SK-N-SH (cell line): ENCODE results near the gene THAP3. TPM values are rescaled to one million over a fixed set of nuclear protein-coding genes. Genes with fewer than 3 reads are reported as not detected.
A peak's percentile ranks its signal among the peaks of the same experiment; 100 is the strongest.
"Not testable (repeated sequence)": the region's sequence is repeated elsewhere in the genome, so short reads cannot be mapped to it uniquely, and the experiment has no call there.

Experiments used
- CTCF ChIA-PET: fragments of 300-600, 350-600 bp; formaldehyde crosslinking; extraction: SDS; loops from one replicate; lab custom pipeline; 2021; lab: Yijun Ruan, JAX
- POLR2A ChIA-PET: fragments of 350-600 bp; sonication (Branson Sonifier 250); formaldehyde crosslinking; extraction: SDS; loops from one replicate; lab custom pipeline; 2020; ENCODE audit warnings: antibody characterized with exemption, inconsistent platforms; lab: Yijun Ruan, JAX
- DNase-seq: peaks from one replicate; pipeline ENCODE4 v3.0.0; 2012
- H2AFZ ChIP-seq: fragments of 200-600 bp; sonication (generic); 2 replicates; pipeline ENCODE4 v1.8.1; 2016; ENCODE audit warnings: antibody characterized with exemption, mild to moderate bottlenecking, low read depth
- H3F3A ChIP-seq: fragments of 200-600 bp; sonication (generic); replicated peaks from 2 replicates; pipeline ENCODE3; 2016; ENCODE audit warnings: antibody characterized with exemption, mild to moderate bottlenecking; ENCODE audit not compliant: insufficient read depth
- H3K27ac ChIP-seq, 2 experiments: fragments of 200-500 bp in 1 of 2; fragments of 200-600 bp in 1 of 2; sonication (Bioruptor generic) in 1 of 2; sonication (generic), shearing (Covaris generic) in 1 of 2; 2 replicates each; pipeline versions ENCODE4 v1.5.1 to v1.6.1; 2014 to 2016; ENCODE audit warnings: low read depth in 2 of 2, inconsistent platforms in 1 of 2, low read length in 1 of 2, mild to moderate bottlenecking in 1 of 2, mixed read lengths in 1 of 2
- H3K27me3 ChIP-seq: fragments of 200-600 bp; sonication (generic), shearing (Covaris generic); 2 replicates; pipeline ENCODE4 v1.6.1; 2016; ENCODE audit warnings: mixed run types; ENCODE audit not compliant: insufficient read depth
- H3K36me3 ChIP-seq, 2 experiments: fragments of 200-500 bp in 1 of 2; fragments of 200-600 bp in 1 of 2; sonication (Bioruptor generic) in 1 of 2; sonication (generic) in 1 of 2; replicated peaks in 1 of 2; 2 replicates each; pipeline versions ENCODE3 to v1.5.1; 2014 to 2016; ENCODE audit warnings: low read length in 1 of 2, mild to moderate bottlenecking in 1 of 2; ENCODE audit not compliant: insufficient read depth in 2 of 2, control insufficient read depth in 1 of 2
- H3K4me1 ChIP-seq, 2 experiments: fragments of 200-500 bp in 1 of 2; fragments of 200-600 bp in 1 of 2; sonication (Bioruptor generic) in 1 of 2; sonication (generic), shearing (Covaris generic) in 1 of 2; 2 replicates each; pipeline versions ENCODE4 v1.5.1 to v1.6.1; 2014 to 2016; ENCODE audit warnings: low read depth in 1 of 2, low read length in 1 of 2, mixed run types in 1 of 2; ENCODE audit not compliant: insufficient read depth in 2 of 2, control insufficient read depth in 1 of 2
- H3K4me2 ChIP-seq: fragments of 200-600 bp; sonication (generic), shearing (Covaris generic); 2 replicates; pipeline ENCODE4 v1.6.1; 2017; ENCODE audit warnings: mixed run types
- H3K4me3 ChIP-seq, 2 experiments: fragments of 200-500 bp in 1 of 2; fragments of 200-600 bp in 1 of 2; sonication (Bioruptor generic) in 1 of 2; sonication (generic), shearing (Covaris generic) in 1 of 2; 2 replicates each; pipeline versions ENCODE4 v1.5.1 to v1.8.1; 2014 to 2016; ENCODE audit warnings: low read depth in 2 of 2, inconsistent platforms in 1 of 2, low read length in 1 of 2, mild to moderate bottlenecking in 1 of 2, mixed read lengths in 1 of 2, moderate library complexity in 1 of 2
- H3K79me2 ChIP-seq: fragments of 200-600 bp; sonication (generic); 2 replicates; pipeline ENCODE4 v1.8.1; 2017; ENCODE audit warnings: mild to moderate bottlenecking; ENCODE audit not compliant: insufficient read depth
- H3K9ac ChIP-seq: fragments of 200-600 bp; sonication (generic); 2 replicates; pipeline ENCODE4 v1.6.1; 2017; ENCODE audit warnings: mixed run types
- H3K9me2 ChIP-seq: fragments of 200-600 bp; sonication (generic); 2 replicates; pipeline ENCODE4 v1.6.1; 2017; ENCODE audit warnings: mixed run types
- H3K9me3 ChIP-seq: fragments of 200-600 bp; sonication (generic); 2 replicates; pipeline ENCODE4 v1.6.1; 2017; ENCODE audit warnings: mixed run types, mild to moderate bottlenecking, moderate library complexity
- H4K20me1 ChIP-seq: fragments of 200-600 bp; sonication (generic); 2 replicates; pipeline ENCODE4 v1.6.1; 2017; ENCODE audit warnings: mild to moderate bottlenecking, mixed run types; ENCODE audit not compliant: insufficient read depth
- CHD2 ChIP-seq: fragments of 150-350 bp; IDR thresholded peaks from 2 replicates; pipeline ENCODE4 v1.6.1; 2018; ENCODE audit warnings: low read length; ENCODE audit not compliant: partially characterized antibody
- EP300 ChIP-seq, 2 experiments: IDR thresholded peaks; 2 replicates each; pipeline versions ENCODE4 v1.4.0 to v1.6.1; 2012; ENCODE audit warnings: borderline replicate concordance in 1 of 2, low read depth in 1 of 2, low read length in 1 of 2
- FOSL2 ChIP-seq: IDR thresholded peaks from 2 replicates; pipeline ENCODE4 v1.4.0; 2012; ENCODE audit warnings: low read depth, mild to moderate bottlenecking, moderate library complexity, borderline replicate concordance
- NFIC ChIP-seq: IDR thresholded peaks from 2 replicates; pipeline ENCODE4 v1.4.0; 2012; ENCODE audit warnings: borderline replicate concordance
- RAD21 ChIP-seq: IDR thresholded peaks from 2 replicates; pipeline ENCODE4 v1.6.1; 2012; ENCODE audit warnings: mild to moderate bottlenecking, low read length
- SIN3A ChIP-seq: IDR thresholded peaks from 2 replicates; pipeline ENCODE4 v1.6.1; 2012; ENCODE audit warnings: low read depth, mild to moderate bottlenecking, low read length, moderate library complexity, borderline replicate concordance
- TAF1 ChIP-seq: IDR thresholded peaks from 2 replicates; pipeline ENCODE4 v1.6.1; 2012; ENCODE audit warnings: low read depth, mild to moderate bottlenecking, low read length, moderate library complexity, borderline replicate concordance
- TCF12 ChIP-seq: IDR thresholded peaks from 2 replicates; pipeline ENCODE4 v1.4.0; 2012
- TEAD4 ChIP-seq: IDR thresholded peaks from 2 replicates; pipeline ENCODE4 v1.4.0; 2012; ENCODE audit warnings: mild to moderate bottlenecking, borderline replicate concordance; ENCODE audit not compliant: insufficient read depth
- WGBS: methylation state at CpG from one replicate; pipeline ENCODE4 v1.1.6; 2017; ENCODE audit warnings: low lambda C conversion rate; 5-methylcytosine and 5-hydroxymethylcytosine counted together
- polyA plus RNA-seq, 3 experiments: library from polyadenylated mRNA; depleted of rRNA; stranded (reverse); fragments of >200 nt; gene quantifications; 2 replicates each; pipeline ENCODE4 v1.2.3, GENCODE V29; 2012
- TF ChIP-seq, protein P1 (sequence below): IDR thresholded peaks from 2 replicates; pipeline ENCODE4; 2012
- TF ChIP-seq, protein P2 (sequence below): IDR thresholded peaks from 2 replicates; pipeline ENCODE4 v1.4.0; 2012; ENCODE audit warnings: low read depth
- TF ChIP-seq, protein P3 (sequence below): fragments of 150-350 bp; IDR thresholded peaks from 2 replicates; pipeline ENCODE4 v1.6.1; 2017; ENCODE audit warnings: antibody characterized with exemption, low read length, low read depth, borderline replicate concordance

THAP3 gene
- polyA plus RNA-seq, 1 of the 3 experiments (the other 2 are of a cell fraction): 11.1 TPM

DNA sequence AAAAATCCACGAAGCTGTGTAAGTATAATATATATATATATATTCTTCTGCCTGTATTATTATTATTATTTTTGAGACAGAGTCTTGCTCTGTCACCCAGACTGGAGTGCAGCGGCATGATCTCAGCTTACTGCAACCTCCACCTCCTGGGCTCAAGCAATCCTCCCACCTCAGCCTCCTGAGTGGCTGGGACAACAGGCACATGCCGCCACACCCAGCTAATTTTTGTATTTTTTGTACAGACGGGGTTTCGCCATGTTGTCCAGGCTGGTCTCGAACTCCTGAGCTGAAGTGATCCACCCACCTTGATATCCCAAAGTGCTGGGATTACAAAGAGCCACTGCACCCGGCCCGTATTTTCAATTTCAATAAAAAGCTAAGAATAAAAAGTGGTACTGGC is 24.7 kb upstream of the THAP3 start:
- H3K36me3 ChIP-seq: peaks cover 4 to 22% of the 10 kb centered on the region in 2 experiments
- H3F3A ChIP-seq: peaks cover 14% of the 10 kb centered on the region
- POLR2A ChIA-PET, H3K27ac ChIP-seq, H2AFZ ChIP-seq, H3K9me2 ChIP-seq, H3K9me3 ChIP-seq, DNase-seq, H3K27me3 ChIP-seq: not testable (repeated sequence)
- H3K4me3 ChIP-seq: peak overlapping the region; percentile 73 to 76; a peak in 3 of 4 replicates
- 91% methylated on average over 8 of the region's 8 CpGs for WGBS
- peak overlapping the region; percentile 97 for H3K4me2 ChIP-seq
- peaks cover 59% of the 10 kb centered on the region for H3K79me2 ChIP-seq
- H4K20me1 ChIP-seq: peaks cover 24% of the 10 kb centered on the region; the same call in 1 of the 2 replicates
- CTCF ChIA-PET: interaction anchor here (1.3 kb wide), 1 partner anchor 46 kb away, joined by 4 read pairs; the partner anchor contains the start of gene NOL9
- peaks cover 10 to 26% of the 10 kb centered on the region in 2 experiments; a peak in 2 of 4 replicates for H3K4me1 ChIP-seq
- peak overlapping the region; percentile 80; the same call in 1 of the 2 replicates for H3K9ac ChIP-seq

DNA sequence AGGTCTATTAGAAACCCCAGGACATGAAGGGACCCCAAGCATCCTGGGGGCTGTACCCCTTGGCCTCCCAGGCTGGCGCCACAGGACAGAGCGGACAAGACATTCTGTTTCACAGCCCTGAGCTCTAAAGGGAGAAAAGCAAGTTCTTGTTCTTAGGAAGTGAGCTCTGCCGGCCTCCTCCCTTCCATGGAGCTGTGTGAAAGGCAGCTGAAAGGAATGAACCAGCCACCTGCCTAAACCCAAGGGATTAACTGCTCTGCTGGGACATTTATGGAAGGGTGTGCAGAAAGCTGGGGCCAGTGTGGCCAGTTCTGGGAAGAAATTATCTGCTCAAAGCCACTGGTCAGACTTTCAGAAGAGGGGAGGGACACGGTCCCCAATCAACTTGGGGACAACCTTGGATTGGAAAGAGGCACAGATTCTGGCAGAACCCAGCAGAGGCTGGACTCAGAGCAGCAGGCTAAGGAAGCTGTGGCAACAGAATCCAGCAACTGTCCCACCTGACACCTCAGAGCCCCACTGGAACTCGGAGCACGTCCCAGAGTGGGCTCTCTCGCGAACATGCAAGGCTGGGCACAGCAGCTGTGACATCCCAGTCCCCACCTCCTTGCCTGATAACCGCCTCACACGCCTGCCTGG is 24.1 kb upstream of the THAP3 start:
- H3K27ac ChIP-seq: peak overlapping the region in 1 of 2 experiments; percentile 70; a peak in 2 of 4 replicates
- peak overlapping the region; percentile 80 for H3K9ac ChIP-seq
- H3K27me3 ChIP-seq: no peaks in the 10 kb centered on the region
- WGBS: 65% methylated on average over 6 of the region's 10 CpGs
- peak overlapping the region; percentile 73 to 76 for H3K4me3 ChIP-seq
- H2AFZ ChIP-seq: peak overlapping the region; percentile 24; the same call in 1 of the 2 replicates
- peak; percentile 58 for DNase-seq
- peak overlapping the region; percentile 97 for H3K4me2 ChIP-seq
- peaks cover 59% of the 10 kb centered on the region for H3K79me2 ChIP-seq
- no peaks in the 10 kb centered on the region for H3K9me3 ChIP-seq
- CTCF ChIA-PET: interaction anchor here (0.6 to 1.3 kb wide), 4 partner anchors 24 to 111 kb away, joined by 3 to 4 read pairs (median 3); partner anchors contain the start of gene NOL9
- H3F3A ChIP-seq: peaks cover 14% of the 10 kb centered on the region
- no peak for TF ChIP-seq NFIC
- no peak for TF ChIP-seq CHD2
- TF ChIP-seq, protein P1, sequence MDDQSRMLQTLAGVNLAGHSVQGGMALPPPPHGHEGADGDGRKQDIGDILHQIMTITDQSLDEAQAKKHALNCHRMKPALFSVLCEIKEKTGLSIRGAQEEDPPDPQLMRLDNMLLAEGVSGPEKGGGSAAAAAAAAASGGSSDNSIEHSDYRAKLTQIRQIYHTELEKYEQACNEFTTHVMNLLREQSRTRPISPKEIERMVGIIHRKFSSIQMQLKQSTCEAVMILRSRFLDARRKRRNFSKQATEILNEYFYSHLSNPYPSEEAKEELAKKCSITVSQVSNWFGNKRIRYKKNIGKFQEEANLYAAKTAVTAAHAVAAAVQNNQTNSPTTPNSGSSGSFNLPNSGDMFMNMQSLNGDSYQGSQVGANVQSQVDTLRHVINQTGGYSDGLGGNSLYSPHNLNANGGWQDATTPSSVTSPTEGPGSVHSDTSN: no peak
- TF ChIP-seq SIN3A: no peak
- POLR2A ChIA-PET: no interaction called here
- H3K4me1 ChIP-seq: peaks cover 10 to 26% of the 10 kb centered on the region in 2 experiments; a peak in 2 of 4 replicates
- H3K9me2 ChIP-seq: no peaks in the 10 kb centered on the region
- peaks cover 24% of the 10 kb centered on the region; the same call in 1 of the 2 replicates for H4K20me1 ChIP-seq
- H3K36me3 ChIP-seq: peaks cover 4 to 19% of the 10 kb centered on the region in 2 experiments

DNA sequence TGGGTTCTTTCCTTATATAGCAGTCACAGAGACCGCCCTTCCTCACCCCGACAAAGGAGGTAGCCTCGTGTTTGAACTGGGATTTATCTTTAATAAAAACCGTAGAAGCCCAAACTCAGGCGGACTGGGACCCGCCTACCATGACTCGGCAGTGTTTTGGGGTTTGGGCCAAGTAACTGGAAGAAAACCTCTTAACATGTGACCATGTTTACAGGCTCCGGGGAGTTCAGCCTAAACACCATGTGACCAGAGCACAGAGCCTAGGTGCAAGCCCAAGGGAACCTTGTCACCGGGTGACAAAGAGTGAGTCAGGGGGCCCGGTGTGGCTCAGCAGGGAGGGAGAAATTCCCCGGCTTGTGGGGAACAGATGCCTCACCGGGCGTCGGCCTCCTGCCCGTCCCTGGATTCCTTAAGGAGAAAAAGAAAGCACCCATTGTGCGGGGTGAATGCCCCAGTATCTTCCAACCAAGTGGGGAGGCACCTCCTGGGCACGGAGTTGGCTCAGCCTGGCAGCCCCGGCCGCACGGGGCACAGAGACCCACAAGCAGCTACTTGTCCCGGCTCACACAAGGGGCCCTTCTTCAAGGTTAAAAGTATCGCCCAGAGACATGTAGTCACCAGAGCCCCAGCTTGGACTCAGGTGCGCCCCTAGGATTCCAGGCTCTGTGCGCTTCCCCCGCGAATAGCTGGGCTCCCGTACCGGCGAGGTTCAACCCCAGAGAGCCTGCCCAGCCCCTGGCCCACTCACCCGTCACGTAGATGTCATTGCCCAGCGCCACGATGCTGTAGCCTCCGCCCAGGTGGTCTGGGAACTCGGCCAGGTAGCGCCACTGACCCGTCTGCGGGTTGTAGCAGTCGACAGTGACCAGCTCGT is 23.4 kb upstream of the THAP3 start:
- Histone ChIP-seq H3K9me2 (no peaks in the 10 kb centered on the region), H3K27me3 (no peaks in the 10 kb centered on the region), H4K20me1 (peaks cover 21% of the 10 kb centered on the region; the same call in 1 of the 2 replicates), H3K4me1 (peaks cover 10 to 26% of the 10 kb centered on the region in 2 experiments; a peak in 2 of 4 replicates), H3K79me2 (peaks cover 54% of the 10 kb centered on the region), H3K4me3 (peak overlapping the region; percentile 73 to 76), H2AFZ (peak overlapping the region; percentile 29), H3K4me2 (peak overlapping the region; percentile 97), H3K9me3 (no peaks in the 10 kb centered on the region), H3F3A (peaks cover 14% of the 10 kb centered on the region), H3K36me3 (peaks cover 1 to 19% of the 10 kb centered on the region in 2 experiments), H3K27ac (peak overlapping the region; percentile 13 to 70; a peak in 3 of 4 replicates), H3K9ac (peak overlapping the region; percentile 80)
- CTCF ChIA-PET: interaction anchor here (0.6 to 4.0 kb wide), 11 partner anchors 16 to 355 kb away, joined by 3 to 19 read pairs (median 3); partner anchors contain the start of genes NOL9 and TAS1R1
- POLR2A ChIA-PET: interaction anchor here (1.2 to 1.5 kb wide), 2 partner anchors 22 to 47 kb away, joined by 4 to 6 read pairs; partner anchors contain the start of genes NOL9, TAS1R1 and ZBTB48
- peak; percentile 63 for DNase-seq
- 9% methylated on average over 14 of the region's 40 CpGs for WGBS
- TF ChIP-seq EP300 (IDR thresholded peaks at IDR 0.05; ENCODE audit: borderline replicate concordance in 1 of 2, low read depth in 1 of 2, low read length in 1 of 2): peak in 1 of 2 experiments; percentile 12; a peak in 1 of 4 replicates
- peak; percentile 31; the same call in 1 of the 2 replicates for TF ChIP-seq TCF12
- no peak for TF ChIP-seq CHD2
- TF ChIP-seq SIN3A: peak; percentile 82; the same call in 1 of the 2 replicates
- TF ChIP-seq TEAD4: 0 out of 2 replicates have a peak, but pooled peaks have one; percentile 25
- 0 out of 2 replicates have a peak, but pooled peaks have one; percentile 28 for TF ChIP-seq NFIC
- TF ChIP-seq, protein P2, sequence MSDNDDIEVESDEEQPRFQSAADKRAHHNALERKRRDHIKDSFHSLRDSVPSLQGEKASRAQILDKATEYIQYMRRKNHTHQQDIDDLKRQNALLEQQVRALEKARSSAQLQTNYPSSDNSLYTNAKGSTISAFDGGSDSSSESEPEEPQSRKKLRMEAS: peak; percentile 90
- TF ChIP-seq TAF1: peak; percentile 15; the same call in 1 of the 2 replicates
- TF ChIP-seq FOSL2: peak; percentile 64; the same call in 1 of the 2 replicates
- no peak for TF ChIP-seq RAD21
- TF ChIP-seq, protein P3, sequence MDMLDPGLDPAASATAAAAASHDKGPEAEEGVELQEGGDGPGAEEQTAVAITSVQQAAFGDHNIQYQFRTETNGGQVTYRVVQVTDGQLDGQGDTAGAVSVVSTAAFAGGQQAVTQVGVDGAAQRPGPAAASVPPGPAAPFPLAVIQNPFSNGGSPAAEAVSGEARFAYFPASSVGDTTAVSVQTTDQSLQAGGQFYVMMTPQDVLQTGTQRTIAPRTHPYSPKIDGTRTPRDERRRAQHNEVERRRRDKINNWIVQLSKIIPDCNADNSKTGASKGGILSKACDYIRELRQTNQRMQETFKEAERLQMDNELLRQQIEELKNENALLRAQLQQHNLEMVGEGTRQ: peak; percentile 36; the same call in 1 of the 2 replicates
